PC-9 (cell line): ENCODE results near the gene SSNA1. TPM values are rescaled to one million over a fixed set of nuclear protein-coding genes. Genes with fewer than 3 reads are reported as not detected.

Source experiments
- BruUV-seq: library from RNA; stranded (reverse); fragments of 400-500 nt; replicated peaks from 2 replicates; lab custom pipeline; 2021; lab: Mats Ljungman, UMichigan
- CTCF ChIA-PET: fragments of 300-600 bp; sonication (Branson Sonifier 250); formaldehyde crosslinking; loops from one replicate; lab custom pipeline; 2022; ENCODE audit warnings: antibody characterized with exemption; lab: Charles Lee
- POLR2A ChIA-PET: fragments of 300-600 bp; sonication (Branson Sonifier 250); formaldehyde crosslinking; loops from one replicate; lab custom pipeline; 2022; ENCODE audit warnings: antibody characterized with exemption; ENCODE audit not compliant: unreplicated experiment; lab: Charles Lee
- DNase-seq, 2 experiments: peaks; one replicate each; pipeline versions ENCODE4 v3.0.0 to v3.0.0-alpha.2; 2015 to 2022; ENCODE audit warnings: mixed read lengths in 1 of 2
- H2AFZ ChIP-seq: fragments of 200-600 bp; sonication (generic); 2 replicates; pipeline ENCODE4 v1.8.1; 2017; ENCODE audit warnings: antibody characterized with exemption
- H3F3A ChIP-seq: fragments of 200-600 bp; sonication (generic); 2 replicates; pipeline ENCODE4 v1.8.1; 2017; ENCODE audit warnings: antibody characterized with exemption, mild to moderate bottlenecking, low read depth; ENCODE audit not compliant: insufficient read depth
- H3K27ac ChIP-seq: fragments of 200-600 bp; sonication (generic); 2 replicates; pipeline ENCODE4 v1.6.1; 2016; ENCODE audit warnings: mixed run types
- H3K27me3 ChIP-seq: fragments of 200-600 bp; sonication (generic); 2 replicates; pipeline ENCODE4 v1.6.1; 2016; ENCODE audit warnings: low read depth, mixed run types; ENCODE audit not compliant: insufficient read depth
- H3K36me3 ChIP-seq: fragments of 200-600 bp; sonication (generic); 2 replicates; pipeline ENCODE4 v1.6.1; 2016; ENCODE audit warnings: low read depth, mixed run types
- H3K4me1 ChIP-seq: fragments of 200-600 bp; sonication (generic); replicated peaks from 2 replicates; pipeline ENCODE4 v1.6.1; 2016; ENCODE audit warnings: mixed run types; ENCODE audit not compliant: insufficient read depth
- H3K4me2 ChIP-seq: fragments of 200-600 bp; sonication (generic); 2 replicates; pipeline ENCODE4 v1.6.1; 2017; ENCODE audit warnings: mixed run types
- H3K4me3 ChIP-seq: fragments of 200-600 bp; sonication (generic); 2 replicates; pipeline ENCODE4 v1.6.1; 2016; ENCODE audit warnings: mixed run types
- H3K79me2 ChIP-seq: fragments of 200-600 bp; sonication (generic); 2 replicates; pipeline ENCODE4 v1.6.1; 2017; ENCODE audit warnings: low read depth, mixed run types
- H3K9me2 ChIP-seq: fragments of 200-600 bp; sonication (generic); 2 replicates; pipeline ENCODE4 v1.8.1; 2017; ENCODE audit warnings: mild to moderate bottlenecking; ENCODE audit not compliant: insufficient read depth
- H3K9me3 ChIP-seq: fragments of 200-600 bp; sonication (generic); 2 replicates; pipeline ENCODE4 v1.8.1; 2016; ENCODE audit warnings: low read depth; ENCODE audit not compliant: insufficient read depth
- H4K20me1 ChIP-seq: fragments of 200-600 bp; sonication (generic); 2 replicates; pipeline ENCODE4 v1.8.1; 2017; ENCODE audit not compliant: insufficient read depth
- CTCF ChIP-seq: fragments of 200-600 bp; sonication (generic); conservative IDR thresholded peaks from 2 replicates; pipeline ENCODE4 v1.6.1; 2017; ENCODE audit warnings: mixed run types, antibody characterized with exemption, mild to moderate bottlenecking, moderate library complexity
- EZH2 ChIP-seq: fragments of 200-600 bp; sonication (generic); IDR thresholded peaks from 2 replicates; pipeline ENCODE4 v1.8.0; 2017; ENCODE audit warnings: antibody characterized with exemption, low read depth
- intact Hi-C: fragments of 100-400 bp; cut with micrococcal nuclease; formaldehyde crosslinking; loops from one replicate; pipeline ENCODE4 v1.10.0; 2022; ENCODE audit not compliant: unreplicated experiment
- total RNA-seq: library from RNA; stranded (reverse); gene quantifications from 2 replicates; pipeline ENCODE4 v1.2.3, GENCODE V29; 2021

Gene SSNA1
- total RNA-seq, 1 experiment from 2014 or later, result 98.7 TPM

- Histone ChIP-seq H3K36me3 (no peaks in the 10 kb centered on the region), H3K4me3 (no peak overlapping the region), H3K4me1 (peaks cover 13% of the 10 kb centered on the region; the same call in 1 of the 2 replicates), H4K20me1 (no peaks in the 10 kb centered on the region), H2AFZ (no peak overlapping the region), H3F3A (peaks cover 11% of the 10 kb centered on the region; the same call in 1 of the 2 replicates), H3K79me2 (no peaks in the 10 kb centered on the region), H3K27ac (no peak overlapping the region), H3K4me2 (no peak overlapping the region), H3K9me3 (no peaks in the 10 kb centered on the region), H3K27me3 (no peaks in the 10 kb centered on the region), H3K9me2 (no peaks in the 10 kb centered on the region)
- POLR2A ChIA-PET, result interaction anchor here (0.5 to 0.7 kb wide), 2 partner anchors 8 to 594 kb away, joined by 3 to 5 read pairs; no protein-coding TSS in a partner anchor
- intact Hi-C loops, result no loop called here
- DNase-seq, result no peak
- TF ChIP-seq EZH2, result no peak
- no peak for TF ChIP-seq CTCF
- CTCF ChIA-PET, result no interaction called here
- BruUV-seq, result no TSS peak
Observed at GRCh38 chr9:137170486-137171148, 17.9 kb upstream of the SSNA1 start.

- no peak for TF ChIP-seq CTCF
- intact Hi-C loops, result no loop called here
- no peak overlapping the region for H3K27ac ChIP-seq
- no peak overlapping the region for H3K4me3 ChIP-seq
- ChIA-PET POLR2A (interaction anchor here (0.5 kb wide), 1 partner anchor 595 kb away, joined by 5 read pairs; no protein-coding TSS in a partner anchor), CTCF (no interaction called here)
- H3K4me1 ChIP-seq, result peaks cover 13% of the 10 kb centered on the region; the same call in 1 of the 2 replicates
- no peaks in the 10 kb centered on the region for H3K9me2 ChIP-seq
- no peaks in the 10 kb centered on the region for H4K20me1 ChIP-seq
- no peaks in the 10 kb centered on the region for H3K79me2 ChIP-seq
- H3K27me3 ChIP-seq, result no peaks in the 10 kb centered on the region
- H2AFZ ChIP-seq, result no peak overlapping the region
- peaks cover 9% of the 10 kb centered on the region; the same call in 1 of the 2 replicates for H3F3A ChIP-seq
- no peak overlapping the region for H3K4me2 ChIP-seq
- DNase-seq, result no peak
- no TSS peak for BruUV-seq
- no peaks in the 10 kb centered on the region for H3K9me3 ChIP-seq
- H3K36me3 ChIP-seq, result no peaks in the 10 kb centered on the region
Observed at GRCh38 chr9:137171149-137171900, 17.2 kb upstream of the SSNA1 start.

- Histone ChIP-seq H3K9me2 (no peaks in the 10 kb centered on the region), H3K4me2 (peak overlapping the region; percentile 14; the same call in 1 of the 2 replicates), H3K36me3 (no peaks in the 10 kb centered on the region), H2AFZ (no peak overlapping the region), H4K20me1 (no peaks in the 10 kb centered on the region), H3K27ac (no peak overlapping the region), H3K79me2 (no peaks in the 10 kb centered on the region), H3K9me3 (no peaks in the 10 kb centered on the region), H3K4me3 (no peak overlapping the region), H3K4me1 (peaks cover 13% of the 10 kb centered on the region; the same call in 1 of the 2 replicates), H3K27me3 (no peaks in the 10 kb centered on the region), H3F3A (peaks cover 21% of the 10 kb centered on the region; the same call in 1 of the 2 replicates)
- DNase-seq, result peak; percentile 58 to 75
- CTCF ChIA-PET, result no interaction called here
- POLR2A ChIA-PET, result no interaction called here
- TF ChIP-seq EZH2 (no peak), CTCF (no peak)
- intact Hi-C loops, result loop anchor here (2.0 kb wide), 1 partner anchor 16 kb away; the partner anchor contains the start of genes ANAPC2 and SSNA1
- no TSS peak for BruUV-seq
Observed at GRCh38 chr9:137172901-137173795, 15.3 kb upstream of the SSNA1 start.
